Activated CD8-positive, alpha-beta memory T cell treated with anti-CD3 and anti-CD28 coated beads, Interleukin-2, amount 50 U/mL, for 24 hours (primary cell): Measurements from ENCODE around the gene ARHGAP24.
"Not testable (repeated sequence)": the region's sequence is repeated elsewhere in the genome, so short reads cannot be mapped to it uniquely, and the experiment has no call there.

Source experiments
- DNase-seq: peaks from one replicate; pipeline ENCODE4 v3.0.0-alpha.2; 2020; ENCODE audit errors: extremely low read depth

ARHGAP24 gene

DNA sequence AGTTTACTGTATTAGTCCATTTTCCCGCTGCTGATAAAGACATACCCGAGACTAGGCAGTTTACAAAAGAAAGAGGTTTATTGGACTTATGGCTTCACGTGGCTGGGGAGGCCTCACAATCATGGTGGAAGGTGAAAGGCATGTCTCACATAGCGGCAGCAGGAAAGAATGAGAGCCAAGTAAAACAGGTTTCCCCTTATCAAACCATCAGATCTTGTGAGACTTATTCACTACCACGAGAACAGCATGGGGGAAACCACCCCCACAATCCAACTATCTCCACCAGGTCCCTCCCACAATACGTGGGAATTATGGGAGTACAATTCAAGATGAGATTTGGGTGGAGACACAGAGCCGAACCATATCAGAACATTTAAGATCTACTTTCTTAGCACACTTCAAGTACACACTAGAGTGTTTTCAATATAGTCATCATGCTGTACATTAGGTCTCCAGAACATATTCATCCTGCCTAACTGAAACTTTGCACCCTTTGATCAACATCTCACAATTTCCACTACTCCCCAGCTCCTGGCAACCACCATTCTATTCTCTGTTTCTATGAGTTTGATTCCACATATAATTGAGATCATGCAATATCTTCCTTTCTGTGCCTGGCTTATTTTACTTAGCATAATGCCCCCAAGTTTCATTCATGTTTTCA lies 341.0 kb downstream of the ARHGAP24 start:
- no peak for DNase-seq

DNA sequence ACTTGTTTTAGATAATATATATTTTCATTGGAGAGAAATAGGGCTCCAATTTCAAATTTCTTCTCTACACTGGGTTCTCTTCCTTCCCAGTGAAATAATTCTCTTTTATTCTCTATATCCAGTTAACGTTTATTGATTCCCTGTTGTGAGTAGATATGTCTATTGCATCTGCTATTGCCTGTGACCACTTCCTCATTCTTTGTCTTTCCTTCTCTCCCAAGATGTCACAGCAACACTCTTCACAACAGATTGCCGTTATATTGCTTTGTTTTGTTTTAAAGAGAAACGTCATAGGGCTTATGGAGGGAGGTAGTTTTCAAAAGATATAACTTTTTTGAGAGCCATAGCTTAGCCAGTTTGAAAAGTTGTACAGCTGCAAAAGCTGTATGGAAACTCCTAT lies 343.8 kb downstream of the ARHGAP24 start:
- DNase-seq = no peak

DNA sequence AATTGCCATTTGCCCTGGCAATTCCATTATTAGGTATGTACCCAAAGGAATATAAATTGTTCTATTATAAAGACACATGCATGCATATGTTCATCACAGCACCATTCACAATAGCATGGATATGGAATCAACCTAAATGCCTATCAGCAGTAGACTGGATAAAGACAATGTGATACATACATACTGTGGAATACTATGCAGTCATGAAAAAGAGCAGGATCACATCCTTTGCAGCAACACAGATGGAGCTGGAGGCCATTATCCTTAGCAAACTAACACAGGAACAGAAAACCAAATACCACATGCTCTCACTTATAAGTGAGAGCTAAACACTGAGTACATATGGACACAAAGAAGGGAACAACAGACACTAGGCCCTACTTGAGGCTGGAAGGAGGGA lies 345.2 kb downstream of the ARHGAP24 start:
- DNase-seq = not testable (repeated sequence)

DNA sequence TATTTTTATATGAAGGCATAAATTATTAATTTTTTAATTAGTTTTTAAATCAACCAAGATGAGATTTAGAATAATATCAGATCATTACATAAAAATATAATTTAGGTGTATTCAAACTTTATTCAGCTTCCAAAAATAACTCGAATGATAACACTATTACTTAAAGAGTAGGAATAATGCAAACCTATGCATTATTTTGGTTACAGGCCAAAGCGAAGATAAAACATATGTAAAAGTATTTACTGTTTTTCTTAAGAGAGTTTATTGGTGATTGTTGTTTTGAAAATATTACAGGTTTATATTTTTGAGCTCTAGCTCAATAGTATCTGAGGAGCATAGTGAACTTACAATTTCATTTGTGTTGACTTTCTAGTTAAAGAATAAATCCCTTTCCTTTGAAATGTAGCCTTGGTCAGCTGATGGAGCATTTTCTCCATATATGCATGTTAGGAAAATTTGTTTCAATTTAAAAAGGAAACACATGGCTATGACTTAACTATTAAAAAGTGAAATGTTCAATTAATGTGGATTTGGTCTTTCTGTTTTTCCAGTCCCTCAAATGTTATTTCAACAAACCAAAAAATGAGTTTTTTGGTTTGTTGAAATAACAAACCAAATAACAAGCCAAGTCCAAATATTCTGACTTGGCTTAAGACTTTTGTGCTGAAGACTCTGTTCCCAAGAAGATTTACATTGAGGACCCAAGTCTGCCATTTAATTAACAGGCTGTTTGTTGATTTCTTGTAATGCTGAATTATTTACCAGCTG lies 346.9 kb downstream of the ARHGAP24 start:
- DNase-seq = no peak

DNA sequence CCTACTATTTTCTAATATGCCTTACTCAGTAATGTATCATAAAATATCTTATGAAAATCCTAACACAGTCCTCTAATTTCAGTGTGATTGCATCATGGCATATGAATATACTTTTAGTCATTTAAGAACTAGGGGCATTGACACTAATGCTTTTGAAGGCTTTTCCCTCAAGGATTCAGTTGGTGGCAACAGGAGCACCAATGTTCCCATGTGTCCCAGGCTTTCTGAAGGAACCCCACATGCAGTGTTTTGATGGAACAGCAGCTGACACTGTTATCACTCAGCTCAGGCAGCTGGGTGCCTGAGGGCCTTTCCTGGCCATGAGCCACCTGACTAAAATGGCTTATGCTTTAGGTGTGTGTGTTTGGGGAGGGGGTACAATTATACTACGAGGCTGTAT lies 348.3 kb downstream of the ARHGAP24 start:
- DNase-seq = no peak

DNA sequence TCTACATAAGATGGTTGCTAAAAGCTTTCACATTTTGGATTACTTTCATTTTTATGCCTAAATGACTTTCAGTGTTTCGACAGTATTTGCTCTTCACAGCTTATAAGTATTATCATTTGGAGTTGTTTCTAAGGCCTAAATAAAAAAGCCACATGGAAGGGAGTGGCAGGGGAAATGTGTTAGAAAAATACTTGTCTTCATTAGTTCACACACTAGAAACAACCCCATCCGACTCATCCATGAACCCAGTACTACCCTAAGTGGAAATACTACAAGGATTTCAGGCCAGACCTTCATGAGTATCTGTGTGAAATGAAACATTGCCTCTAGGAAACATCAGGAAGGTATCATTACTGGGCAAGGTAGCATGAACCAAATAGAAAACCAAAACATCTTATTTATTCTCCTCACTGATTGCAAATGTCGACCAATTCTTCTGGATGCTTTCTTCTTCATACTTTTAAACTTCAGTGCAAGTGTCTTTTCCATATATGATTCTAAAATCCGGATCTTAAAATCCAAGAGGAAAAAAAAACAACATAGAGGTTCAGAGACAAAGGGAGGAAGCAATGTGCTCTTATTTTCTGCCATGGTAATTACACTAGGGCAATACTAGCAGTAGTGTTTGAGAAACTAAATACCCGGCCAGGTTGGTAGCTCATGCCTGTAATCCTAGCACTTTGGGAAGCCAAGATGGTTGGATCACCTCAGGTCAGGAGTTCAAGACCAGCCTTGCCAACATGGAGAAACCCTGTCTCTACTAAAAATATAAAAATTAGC lies 349.4 kb downstream of the ARHGAP24 start:
- no peak for DNase-seq

DNA sequence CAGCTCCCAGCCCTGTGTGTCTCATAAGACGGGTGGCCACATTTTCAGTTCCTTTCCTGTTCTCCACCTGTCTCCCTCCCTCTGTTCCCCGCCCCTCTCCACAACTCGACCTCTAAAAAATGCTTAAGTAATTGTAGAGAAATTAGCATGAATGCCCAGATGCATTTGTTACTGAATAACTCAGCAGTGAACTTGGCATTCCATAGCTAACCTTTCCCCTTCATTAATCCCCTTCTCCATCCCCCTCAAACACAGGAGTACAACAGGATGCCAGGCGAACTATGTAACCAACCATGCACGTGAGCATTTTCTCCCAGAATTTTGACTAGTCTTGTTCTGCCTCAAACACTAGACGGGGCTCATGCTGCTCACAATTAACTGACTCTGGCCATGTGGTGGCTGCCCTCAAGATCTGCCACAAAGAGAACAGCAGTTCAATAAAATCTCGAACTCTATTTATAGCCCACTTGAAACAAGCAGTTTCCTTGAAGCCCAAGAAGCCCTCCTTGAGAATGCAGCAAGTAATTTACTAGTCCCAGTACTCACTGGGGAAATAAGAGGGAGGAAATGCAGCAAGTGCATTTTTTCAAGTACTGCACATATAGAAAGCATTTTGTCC lies 351.2 kb downstream of the ARHGAP24 start:
- DNase-seq = no peak

DNA sequence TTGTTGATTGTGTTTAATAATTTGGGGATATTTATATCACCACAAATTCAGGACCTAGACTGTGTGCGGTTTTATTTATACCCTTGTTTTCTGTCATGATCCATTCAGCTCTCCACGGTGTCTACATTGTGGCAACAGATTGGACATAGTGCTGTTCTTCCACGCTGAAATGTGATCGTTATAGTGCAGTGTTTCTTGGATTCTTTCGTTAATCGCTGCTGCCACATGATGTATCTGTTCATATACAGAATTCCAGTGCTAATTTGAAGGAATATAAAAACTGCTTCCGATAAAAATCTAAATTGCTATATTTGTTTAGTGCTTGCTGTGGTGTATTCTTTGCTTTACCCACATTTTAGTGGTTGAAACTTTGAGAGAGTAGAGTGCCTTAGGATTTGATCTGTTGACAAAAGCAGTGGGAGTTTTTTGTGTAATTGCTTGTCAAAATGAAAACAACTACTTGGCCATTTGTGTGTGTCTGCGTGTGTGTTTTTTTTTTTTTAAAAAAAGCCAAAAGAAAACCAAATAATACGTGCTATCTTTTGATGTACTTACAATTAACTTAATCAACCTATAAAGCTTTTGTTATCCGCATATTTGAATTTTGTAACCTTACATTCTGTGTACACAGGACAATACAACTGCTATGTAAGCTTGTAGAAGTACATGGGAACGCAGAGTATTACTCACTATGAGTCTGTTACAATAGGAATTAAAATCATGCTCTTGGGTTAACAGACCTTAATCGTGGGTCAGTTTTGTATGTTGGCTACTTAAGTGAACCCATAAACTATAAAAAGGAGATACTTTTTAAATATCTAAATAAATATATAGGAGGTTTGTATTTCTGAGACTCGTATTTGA lies 353.3 kb downstream of the ARHGAP24 start:
- DNase-seq = no peak

DNA sequence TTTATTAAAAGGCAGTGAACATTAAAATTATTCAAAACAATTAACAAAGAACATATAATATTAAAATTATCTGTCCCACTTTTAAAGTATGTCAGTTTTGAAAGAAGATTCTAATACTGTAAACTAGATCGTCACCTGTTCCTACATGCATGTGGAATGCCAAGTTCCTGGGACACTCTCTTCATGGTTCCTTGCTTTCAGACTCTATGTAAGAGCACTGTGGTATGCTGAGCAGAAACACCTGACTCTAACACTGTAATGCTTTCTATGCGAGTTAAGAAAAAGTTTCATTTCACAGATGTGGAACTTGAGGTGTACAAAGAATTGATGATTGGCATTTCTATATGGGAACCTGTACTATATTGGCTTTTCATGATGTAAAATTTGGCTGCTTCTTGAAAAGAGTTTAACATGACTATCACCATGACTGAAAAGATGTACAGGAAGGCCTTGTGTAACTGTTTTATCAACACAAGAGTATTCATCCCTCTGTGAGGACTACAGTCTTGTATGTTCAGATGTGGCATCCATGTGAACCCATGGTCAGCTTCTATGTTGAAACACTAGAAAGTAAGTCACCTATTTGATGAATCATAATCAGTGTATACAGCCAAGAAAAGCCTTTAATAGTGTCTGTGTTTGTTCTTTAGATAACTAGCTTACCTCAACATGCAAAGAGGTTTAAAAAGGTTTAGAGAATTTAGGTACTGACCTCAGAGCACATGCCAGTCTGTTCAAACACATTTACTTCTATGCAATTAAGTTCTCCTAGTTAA lies 354.5 kb downstream of the ARHGAP24 start:
- DNase-seq = no peak

DNA sequence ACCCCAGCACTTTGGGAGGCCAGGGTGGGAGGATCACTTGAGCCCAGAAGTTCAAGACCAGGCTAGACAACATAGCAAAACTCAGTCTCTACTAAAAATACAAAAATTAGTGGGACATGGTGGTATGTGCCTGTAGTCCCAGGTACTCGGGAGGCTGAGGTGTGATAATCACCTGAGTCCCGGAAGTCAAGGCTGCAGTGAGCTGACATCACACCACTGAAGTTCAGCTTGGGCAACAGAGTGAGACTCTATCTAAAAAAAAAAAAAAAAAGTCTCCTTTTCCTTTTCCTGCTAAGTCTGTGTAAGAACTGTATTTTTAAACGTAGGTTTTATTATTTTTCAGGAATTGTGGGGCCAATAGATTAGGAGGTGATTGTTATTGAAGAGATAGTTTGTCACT lies 356.7 kb downstream of the ARHGAP24 start:
- no peak for DNase-seq

DNA sequence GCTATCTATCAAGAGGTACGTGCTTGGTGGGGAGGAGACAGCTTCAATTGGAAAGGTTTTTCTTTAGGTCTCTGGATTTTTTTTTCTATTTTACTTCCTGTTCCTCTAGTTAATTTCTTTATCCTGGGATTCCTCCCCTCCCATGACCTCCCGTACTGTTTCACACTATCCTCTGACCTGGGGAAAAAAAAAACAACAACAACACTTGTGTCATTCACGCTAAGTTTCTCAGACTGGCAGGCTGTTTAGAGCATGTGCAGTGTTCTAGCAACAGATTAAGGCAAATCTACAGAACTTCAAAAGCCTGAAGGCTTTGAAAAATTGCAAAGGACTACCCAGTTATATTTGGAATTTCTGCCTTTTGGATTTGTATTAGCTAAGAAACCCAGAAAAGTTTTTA lies 358.4 kb downstream of the ARHGAP24 start:
- DNase-seq = no peak

DNA sequence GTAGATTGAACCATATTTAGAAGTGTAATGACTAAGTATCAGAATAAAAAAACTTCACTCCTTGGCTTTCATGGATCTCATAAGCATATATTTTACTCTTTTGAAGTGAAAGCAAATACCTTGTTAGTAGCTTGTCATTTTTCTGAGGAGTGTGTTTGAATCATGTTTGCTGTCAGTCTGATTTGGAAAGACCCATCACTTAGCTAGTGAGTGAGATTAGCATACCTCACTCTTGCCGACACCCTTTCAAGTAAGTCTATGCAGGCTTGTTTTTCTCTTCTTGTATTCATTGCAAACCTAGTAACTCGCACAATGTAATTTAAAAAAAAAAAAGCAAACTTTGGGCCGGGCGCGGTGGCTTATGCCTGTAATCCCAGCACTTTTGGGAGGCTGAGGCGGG lies 360.0 kb downstream of the ARHGAP24 start:
- DNase-seq = no peak

DNA sequence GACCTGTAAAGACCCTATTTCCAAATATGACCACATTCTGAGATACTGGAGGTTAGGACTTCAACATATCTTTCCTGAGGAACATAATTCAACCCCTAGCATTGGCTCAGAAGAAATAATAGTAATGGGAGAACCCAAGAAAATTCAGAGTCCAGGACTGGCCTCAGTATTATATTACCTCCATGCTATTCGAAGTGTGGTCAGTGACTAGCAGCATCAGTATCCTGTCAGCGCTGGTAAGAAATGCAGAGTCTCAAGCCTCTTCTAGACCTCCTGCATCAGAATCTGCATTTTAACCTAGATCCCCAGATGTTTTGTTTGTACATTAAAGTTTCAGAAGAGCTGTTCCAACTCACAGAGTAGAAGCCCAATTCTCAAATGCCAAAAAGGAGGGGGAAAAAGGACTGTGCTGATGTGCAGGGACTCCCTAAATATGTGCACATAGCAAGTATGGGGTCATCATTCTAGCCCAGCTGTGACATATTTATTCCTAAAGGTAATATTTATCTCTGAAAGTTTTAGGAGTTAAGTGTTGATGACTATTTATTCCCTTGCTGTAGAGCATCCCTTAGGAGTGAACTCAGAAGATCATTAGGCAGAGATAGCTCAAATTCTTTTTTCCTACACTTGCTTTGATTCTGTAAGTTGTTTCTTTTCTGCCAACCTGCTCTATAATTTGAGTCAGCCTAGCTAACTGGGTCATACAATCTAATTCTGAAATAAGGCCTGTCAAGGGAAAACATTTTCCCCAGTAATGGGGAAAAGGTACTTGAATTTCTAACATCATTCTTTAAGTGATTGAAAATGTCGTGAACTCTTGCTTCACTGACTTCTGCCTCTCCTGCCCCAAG lies 361.9 kb downstream of the ARHGAP24 start:
- no peak for DNase-seq

DNA sequence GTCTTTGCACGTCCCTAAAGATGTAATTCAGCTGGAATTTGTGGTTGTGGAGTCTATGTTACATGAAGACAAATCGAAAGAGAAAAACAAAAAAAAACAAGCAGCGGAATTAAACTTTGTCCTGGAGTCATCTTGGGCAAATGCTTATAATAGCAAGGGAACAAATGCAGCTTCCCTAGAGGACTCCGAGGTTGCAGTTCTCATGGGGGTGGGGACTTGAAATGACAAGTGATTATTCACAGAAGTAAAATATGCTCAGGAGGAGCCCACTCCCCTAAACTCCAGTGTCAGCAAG lies 362.4 kb downstream of the ARHGAP24 start:
- DNase-seq = no peak

DNA sequence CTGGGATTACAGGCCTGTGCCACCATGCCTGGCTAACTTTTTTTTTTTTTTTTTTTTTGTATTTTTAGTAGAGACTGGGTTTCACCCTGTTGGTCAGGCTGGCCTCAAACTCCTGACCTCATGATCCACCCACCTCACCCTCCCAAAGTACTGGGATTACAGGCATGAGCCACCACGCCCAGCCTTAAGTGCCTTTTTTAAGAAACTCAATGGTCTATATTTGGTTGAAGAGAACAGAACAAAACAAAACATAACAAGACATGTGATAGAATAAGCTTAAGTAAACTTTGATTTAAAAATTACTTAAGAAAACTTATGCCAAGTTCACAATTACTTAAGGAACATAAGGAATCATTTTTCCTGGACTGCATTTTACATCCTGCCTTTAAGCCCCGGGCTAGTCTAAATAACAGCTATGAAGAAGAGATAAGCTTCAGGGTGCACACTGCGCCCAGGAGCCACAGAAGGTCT lies 365.1 kb downstream of the ARHGAP24 start:
- DNase-seq = not testable (repeated sequence)

DNA sequence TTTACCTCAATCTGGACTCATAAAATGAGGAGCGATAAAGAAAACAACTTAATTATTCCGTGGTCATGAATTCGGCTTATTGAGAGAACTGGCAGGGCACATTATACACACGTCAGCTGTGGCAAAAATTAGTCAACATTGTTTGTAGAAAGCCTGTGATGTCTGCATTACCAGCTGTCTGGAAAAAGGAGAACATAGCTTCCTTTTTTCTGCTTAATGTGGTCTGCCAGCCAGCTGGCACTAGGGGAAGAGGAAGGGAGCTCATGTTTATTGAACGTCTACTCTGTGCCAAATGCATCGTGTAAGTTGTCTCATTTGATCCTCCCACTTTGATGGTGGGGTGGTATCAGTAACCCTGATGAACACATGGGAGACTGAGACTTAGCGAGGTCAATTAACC lies 367.6 kb downstream of the ARHGAP24 start:
- no peak for DNase-seq

DNA sequence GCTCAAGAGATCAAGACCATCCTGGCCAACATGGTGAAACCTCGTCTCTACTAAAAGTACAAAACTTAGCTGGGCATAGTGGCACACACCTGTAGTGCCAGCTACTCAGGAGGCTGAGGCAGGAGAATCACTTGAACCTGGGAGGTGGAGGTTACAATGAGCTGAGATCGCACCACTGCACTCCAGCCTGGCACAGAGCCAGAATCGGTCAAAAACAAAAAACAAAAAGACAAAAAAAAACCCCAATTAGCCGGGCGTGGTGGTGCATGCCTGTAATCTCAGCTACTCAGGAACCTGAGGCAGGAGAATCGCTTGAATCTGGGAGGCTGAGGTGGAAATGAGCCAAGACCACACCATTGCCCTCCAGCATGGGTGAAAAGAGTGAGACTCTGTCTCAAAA lies 378.8 kb downstream of the ARHGAP24 start:
- DNase-seq = not testable (repeated sequence)

DNA sequence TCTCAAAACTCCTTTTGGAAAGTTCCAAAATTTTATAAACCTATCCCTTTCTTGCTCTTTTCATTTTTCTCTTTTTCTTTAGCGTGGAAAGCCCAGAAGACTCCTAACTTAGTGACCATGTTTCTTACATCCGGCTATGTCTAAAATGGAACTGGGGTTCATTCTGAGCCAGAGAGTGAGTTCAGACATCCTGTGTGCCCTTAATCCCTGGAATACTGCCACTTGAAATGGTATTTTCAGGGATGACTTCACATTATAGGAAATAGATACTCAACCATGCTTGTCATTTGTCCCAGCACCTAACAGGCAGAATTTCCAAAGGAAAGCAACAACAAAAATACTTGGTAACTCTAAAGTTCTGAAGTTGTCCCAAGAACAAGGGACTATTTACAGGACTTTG lies 379.6 kb downstream of the ARHGAP24 start:
- no peak for DNase-seq

DNA sequence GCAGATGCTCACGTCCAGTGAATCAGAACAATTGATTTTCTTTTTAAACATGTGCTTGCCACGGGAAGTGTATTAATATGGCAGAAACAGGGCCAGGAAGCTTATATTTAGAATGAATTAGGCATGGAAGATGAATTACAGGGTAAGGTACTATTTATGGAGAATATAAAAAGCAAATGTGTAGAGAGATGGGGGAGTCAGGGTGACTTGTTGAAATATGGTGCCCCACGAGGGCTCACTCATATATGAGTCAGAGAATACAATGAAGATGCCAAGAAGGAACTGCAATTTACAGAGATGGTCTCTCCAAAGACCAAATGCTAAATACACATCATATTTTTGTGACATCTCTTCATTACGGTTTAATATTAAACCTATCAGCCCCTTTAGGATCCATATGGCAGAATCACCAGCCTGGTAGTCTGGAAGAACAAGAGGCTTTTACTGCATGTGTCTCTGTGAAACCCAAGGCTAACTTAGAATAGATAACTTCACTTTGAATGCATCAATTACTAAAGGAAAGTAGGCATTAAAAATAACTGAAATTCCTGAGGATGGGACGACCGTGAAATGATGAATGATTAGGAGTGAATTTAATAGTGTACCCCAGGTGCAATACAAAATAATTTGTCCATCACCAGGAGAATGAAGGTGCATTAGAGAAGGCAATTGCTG lies 385.3 kb downstream of the ARHGAP24 start:
- no peak for DNase-seq
